ENCODE results near the gene UNC13D.

- no peak for TF ChIP-seq CTCF (IDR thresholded peaks at IDR 0.05)
- TF ChIP-seq POLR2A (IDR thresholded peaks at IDR 0.05) = no peak
Measured at GRCh38 chr17:75828076-75828400, 16.2 kb downstream of the UNC13D start.
